Stimulated activated CD4-positive, alpha-beta T cell treated with anti-CD3 and anti-CD28 coated beads, Interleukin-12 subunit alpha, Interleukin-12 subunit beta, amount 100 ng/mL, for 4 hours (primary cell): ENCODE results near the gene CPAMD8.
A peak's percentile ranks its signal among the peaks of the same experiment; 100 is the strongest.

Experiments used
- DNase-seq: peaks from one replicate; pipeline ENCODE4 v3.0.0-alpha.2; 2020

CPAMD8 gene

DNA sequence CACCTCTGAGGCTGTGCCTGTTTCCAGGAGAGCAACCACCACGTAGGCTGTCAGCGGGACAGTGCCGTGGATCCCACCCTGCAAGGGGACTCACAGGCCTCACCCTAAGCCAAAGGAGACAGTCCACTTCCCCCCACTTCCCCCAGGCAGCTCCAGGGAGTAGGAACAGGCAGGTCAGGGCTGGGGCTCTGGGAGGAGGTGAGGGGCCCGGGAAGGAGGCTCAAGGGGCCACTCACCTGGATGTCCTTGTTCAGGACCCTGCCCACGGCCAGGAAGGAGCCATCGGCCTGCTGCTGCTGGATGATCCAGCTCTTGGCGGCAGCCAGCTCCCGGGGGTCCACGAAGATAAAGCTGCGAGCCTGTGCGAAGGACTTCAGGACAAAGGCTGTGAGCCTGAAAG lies 112.2 kb downstream of the CPAMD8 start:
- no peak for DNase-seq

DNA sequence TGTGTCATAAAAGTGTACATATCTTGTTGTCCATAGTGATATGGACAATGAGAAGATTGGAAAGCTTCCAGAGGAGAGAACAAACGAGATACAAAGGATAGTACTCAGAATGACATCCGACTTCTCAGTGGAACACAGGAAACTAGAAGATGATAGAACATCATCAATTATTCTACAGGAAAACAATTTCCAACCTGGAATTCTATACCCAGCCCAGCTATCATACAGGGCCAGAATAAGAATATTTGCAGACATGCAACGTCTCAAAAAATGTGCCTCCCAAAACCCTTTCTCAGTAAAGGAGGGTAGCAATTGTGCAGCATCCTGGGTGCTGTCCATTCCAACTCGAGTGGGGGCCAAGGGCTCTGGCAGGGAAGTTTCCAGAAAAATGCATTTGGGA lies 113.8 kb downstream of the CPAMD8 start:
- no peak for DNase-seq

DNA sequence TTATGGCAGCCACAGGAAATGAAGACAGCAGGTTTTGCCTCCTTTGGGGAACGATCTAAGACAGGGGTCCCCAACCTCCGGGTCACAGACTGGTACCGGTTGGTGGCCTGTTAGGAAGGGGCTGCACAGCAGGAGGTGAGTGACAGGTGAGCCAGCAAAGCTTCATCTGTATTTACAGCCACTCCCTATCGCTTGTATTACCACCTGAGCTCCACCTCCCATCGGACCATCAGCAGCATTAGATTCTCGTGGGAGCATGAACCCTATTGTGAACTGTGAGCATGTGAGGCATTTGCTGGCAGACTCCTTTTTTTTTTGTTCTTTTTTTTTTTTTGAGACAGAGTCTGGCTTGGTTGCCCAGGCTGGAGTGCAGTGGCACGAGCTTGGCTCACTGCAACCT lies 115.6 kb downstream of the CPAMD8 start:
- no peak for DNase-seq

DNA sequence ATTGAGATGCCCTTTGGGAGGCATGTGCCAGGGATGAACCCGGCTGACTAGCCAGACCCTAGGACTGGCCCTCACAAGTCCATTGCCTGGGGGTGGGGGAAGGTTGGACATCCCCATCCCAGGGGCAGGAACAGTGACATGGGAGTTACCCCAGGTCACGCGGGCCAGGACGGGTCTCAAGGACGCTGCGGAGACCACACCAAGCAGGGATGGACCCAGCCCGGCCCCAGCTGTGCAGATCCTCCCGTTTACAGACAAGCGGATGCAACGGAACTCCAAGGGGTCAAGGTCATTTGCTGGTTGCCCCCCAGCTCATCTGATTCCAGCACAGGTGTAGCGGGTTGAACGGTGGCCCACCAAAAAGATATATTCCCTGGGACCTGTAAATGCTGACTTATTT lies 117.9 kb downstream of the CPAMD8 start:
- no peak for DNase-seq

DNA sequence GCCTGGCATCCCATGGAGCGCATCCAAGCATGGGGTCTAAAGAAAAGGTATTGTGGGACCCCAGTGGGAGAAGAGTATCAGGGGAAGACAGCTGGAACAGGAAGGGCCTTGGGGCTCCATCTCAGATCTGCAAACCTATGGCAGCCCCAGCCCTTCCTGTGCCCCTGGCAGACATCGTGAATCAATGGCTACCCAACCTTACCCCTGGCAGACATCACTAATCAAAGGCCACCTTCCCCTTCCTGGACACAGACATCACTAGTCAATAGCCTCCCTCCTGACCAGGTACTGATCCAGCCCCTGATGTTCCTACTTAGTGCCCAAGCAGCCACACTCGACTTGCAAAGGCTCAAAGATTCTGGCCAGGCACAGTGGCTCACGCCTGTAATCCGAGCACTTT lies 122.0 kb downstream of the CPAMD8 start:
- DNase-seq = no peak

DNA sequence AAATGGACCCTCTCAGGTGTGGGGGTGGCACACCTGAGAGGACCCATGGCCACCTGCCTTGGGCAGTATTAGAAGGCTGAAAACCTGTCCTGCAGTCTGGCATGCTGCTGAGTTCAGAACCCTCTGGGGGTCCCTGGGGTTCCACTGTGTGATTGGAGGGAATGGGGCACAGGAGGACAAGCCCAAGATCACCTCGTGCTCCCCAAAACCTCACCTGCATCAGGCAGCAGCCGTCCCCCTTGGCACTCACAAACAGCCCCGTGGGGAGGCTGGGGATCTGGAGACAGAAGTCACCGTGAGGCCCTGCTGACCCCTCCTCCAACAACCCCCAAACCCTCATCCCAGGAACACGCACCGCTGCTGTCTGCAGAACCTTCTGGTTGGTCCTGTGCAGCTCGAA lies 123.3 kb downstream of the CPAMD8 start:
- DNase-seq = no peak

DNA sequence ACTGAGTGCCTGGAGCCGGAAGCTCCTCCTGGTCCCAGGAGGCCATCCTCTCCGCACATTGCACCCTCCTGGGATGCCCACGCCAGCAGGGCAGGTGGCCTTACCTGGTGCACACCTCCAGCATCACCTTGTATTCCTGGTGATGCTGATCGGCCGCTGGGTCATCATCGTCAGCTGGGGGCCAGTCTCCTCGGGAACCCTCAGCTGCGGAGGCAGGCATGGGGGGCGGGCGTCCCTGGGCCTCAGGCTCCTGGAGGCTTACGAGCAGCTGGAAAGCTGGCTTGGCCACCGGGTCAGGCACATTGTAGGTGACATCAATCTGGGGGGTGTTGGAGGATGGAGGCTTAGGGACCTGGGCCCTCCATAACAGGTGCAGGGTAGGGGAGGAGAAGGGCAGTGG lies 124.1 kb downstream of the CPAMD8 start:
- DNase-seq = no peak

DNA sequence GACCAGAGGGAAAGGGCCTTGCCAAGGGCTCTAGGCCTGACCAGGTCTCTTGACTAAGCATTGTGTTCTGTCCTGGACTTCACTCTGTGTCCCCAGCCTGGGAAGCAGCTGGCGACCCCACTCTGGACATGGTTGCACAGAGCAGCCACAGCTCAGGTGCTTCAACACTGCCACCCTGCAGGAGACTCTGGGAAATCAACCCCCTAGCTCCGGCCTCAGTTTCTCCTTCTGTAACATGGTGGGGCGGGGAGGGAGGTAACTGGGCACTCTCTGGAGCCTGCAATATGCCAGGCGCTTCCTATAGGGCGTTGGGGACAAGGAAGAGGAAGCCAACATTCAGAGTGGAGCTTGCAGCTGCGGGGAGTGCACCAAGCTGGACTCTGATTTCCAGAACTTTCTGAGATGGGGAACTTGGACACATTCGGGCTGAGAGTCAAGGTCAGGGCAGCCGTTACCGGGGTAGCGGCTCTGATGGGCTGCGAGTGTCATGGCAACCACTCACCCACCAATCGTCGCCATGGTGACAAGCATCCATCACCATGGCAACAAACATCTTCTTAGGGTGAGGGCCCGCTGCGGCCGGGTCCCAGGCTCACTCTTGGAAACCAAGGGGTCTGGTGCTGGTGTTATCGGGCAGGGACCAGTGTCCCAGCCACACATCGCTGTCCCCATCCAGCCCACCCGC lies 125.0 kb downstream of the CPAMD8 start:
- no peak for DNase-seq

DNA sequence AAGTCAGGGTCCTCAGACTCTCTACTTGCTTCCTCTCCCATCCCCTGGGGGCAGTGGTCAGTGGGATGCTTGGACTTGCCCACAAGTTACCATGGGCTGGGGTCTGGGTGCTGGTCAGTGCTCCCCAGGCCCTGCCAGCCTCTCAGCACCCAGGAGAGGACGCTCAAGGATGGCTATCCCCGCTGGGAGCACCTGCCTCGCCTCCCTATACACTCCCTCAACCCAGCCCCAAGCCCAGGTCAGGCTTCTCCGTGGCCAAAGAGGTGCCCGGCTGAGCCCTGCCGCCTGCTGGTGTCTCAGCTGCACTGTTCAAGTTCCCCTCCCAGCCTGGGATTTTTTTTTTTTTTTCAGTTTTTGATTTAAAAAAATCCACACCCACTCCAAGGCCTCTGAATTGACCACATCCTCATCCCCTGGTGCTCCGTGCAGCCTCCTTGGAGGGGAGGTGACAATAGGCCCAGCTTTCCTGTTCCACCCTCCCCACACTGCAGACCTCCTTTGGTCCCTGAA lies 127.0 kb downstream of the CPAMD8 start:
- no peak for DNase-seq

DNA sequence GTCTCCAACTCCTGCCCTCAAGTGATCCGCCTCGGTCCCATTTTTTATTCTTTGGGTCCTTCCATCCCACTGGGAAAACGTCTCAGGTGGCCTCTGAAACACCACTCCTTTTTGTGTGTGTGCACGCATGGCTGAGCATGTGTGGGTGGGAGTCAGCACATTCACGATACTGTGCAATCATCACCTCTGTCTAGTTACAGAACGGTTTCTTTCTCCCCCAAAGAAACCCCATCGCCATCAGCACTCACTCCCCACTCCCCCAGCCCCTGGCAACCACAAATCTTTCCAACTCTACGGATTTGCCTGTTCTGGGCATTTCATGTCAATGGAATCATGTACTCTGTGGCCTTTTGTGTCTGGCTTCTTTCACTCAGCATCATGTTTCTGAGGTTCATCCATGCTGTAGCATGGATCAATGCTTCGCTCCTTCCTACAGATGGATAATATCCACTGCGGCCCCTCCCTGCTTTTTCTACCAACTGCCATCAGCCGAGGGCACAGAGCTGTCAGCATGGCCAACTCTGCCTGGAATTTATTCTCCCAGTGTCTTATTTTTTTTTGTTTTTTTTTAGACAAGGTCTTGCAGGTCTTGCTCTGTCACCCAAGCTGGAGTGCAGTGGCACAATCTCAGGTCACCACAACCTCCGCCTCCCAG lies 128.1 kb downstream of the CPAMD8 start:
- DNase-seq = no peak

DNA sequence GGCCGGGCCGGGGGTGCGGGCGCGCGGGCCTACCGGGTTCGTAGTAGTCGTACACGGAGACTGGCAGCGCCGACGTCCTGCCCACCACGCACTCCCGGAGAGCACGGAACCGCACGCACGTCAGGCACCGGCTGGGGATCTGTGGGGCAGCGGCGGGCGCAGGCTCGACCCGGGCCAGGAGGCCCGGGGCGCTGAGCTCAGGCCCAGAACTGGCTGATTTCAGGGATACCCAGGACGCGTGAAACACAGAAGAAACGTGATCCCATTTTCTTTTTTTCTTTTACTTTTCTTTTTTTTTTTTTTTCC lies 128.8 kb downstream of the CPAMD8 start:
- no peak for DNase-seq

DNA sequence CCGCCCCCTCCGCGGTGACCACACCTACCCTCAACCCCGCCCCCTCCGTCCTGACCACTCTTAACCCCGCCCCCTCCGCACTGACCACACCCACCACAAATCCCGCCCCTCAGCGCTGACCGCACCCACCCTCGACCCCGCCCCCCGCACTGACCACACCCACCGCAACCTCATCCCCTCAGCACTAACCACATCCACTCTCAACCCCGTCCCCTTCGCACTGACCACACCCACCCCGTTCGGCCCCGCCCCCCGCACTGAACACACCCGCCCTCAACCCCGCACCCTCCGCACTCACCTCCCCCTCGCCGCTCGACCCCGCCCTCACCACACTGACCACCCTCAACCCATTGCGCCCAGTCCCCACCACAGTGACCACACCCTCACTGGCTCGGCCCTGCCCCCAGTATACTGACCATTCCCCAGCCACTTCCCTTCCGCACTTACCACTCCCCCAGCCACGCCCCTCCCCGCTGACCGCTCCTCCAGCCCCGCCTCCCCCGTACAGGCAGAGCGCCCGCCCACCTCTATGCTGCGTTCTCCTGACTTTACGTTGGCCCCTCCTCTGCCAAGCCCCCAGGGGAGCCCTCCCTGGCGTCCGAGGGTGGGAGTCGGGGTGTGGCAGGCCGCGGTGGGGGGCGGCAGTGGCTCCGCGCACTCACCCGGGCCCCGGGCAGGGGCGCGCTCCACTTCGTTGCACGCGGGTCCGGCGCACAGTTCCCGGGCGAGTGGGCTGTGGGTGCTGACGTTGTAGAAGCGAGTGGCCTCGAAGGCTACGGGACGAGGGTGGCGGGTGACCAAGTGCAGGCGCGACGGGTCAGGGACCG lies 129.4 kb downstream of the CPAMD8 start:
- peak; percentile 56 for DNase-seq

DNA sequence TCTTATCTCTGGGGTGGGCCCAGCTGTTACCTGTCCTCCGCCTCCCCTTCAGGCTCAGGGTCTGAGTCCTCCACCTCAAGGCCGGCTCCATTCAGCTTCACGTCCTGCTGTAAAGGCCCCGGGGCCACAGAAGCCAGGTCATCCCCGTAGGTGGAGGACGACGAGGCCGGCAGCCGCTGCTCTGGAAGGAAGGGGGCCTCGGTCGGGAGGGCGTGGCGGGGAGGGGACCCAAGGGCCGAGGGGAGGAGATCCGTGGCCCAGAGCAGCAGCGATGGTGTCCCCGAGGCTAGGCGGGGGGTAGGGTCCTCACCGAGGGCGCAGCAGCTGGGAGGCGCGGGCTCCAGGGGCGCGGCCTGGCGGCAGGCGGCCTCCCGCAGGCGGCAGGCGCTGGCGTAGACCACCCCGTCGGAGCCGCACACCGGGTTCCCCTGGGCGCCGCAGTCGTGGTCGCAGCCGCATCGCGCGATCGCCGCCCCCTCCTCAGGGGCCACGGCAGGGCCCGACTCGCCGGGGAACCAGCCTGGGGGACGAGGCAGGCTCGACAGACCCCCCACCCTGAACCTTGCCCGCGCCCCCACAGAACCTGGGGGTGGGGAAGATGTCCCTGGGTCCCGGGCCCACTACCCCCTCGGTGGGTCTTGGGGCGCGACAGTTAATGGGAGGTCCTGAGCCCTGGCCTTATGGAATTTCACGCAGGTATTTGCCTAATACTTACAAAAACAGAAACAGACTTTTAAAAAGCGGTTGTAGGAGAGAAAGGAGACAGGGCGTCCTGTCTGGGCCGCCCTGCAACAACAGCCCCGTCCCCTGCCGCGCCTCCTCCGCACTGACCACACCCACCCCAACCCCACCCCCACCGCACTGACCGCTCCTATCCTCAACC lies 130.2 kb downstream of the CPAMD8 start:
- DNase-seq = no peak

DNA sequence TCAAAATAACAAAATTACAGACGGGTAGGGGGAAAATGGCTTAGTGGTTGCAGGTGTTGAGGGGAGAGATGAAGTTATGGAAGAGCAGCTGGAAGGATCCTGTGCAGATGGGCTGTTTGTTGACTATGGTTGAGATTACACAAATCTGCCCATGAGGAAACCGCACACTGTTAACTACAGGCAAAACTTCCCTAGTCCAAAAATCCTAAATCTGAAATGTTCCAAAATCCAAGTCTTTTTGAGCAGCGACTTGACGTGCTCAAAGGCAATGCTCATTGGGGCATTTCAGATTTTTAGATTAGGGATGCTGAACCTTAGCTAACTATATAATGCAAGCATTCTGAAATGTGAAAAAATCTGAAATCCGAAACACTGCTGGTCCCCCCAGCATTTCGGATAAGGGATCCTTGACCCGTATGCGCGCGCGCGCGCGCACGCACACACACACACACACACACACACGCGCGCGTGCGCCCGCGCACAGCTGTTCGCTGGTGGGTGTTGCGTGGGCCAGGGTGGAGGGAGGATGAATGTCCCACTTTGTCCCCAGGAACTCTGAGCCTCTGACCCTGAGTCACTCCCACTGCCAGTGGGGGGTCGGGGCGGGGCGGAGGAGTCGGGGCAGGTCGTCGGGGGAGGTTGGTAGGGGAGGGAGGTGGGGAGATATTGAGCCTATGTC lies 131.0 kb downstream of the CPAMD8 start:
- no peak for DNase-seq

DNA sequence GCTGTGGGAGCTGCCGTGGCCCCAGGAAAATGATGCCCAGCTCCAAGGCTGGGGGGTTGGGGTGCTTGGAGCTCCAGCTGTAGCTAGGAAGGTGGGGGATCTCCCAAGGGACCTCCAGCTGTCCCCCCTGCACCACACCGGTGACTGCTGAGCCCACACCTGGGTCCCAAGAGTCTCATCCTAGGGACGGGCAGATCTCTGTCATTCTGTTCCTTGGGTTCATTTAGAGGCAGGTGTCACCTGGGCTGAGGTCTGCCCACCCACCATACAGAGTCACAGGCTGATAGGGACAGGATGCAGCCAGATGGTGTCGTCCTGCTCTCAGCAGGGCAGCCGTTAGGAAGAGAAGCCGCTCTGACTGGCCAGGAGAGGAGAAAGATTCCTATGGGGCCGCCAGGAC lies 132.5 kb downstream of the CPAMD8 start:
- DNase-seq = no peak

DNA sequence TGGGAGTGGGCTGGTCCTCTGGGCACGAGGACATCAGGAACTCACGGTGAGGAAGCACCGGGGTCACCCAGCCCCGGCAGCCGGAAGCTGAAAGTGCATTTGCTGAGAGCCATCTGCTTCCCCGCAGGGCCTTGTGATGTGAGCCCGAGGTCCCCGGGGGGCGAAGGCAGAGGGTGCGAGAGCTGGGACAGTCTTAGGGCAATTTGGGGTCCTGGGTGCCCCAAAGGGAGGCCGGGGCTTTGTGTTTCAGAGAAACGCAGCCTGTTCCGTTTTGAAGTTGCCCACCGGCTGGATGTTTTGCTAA lies 133.0 kb downstream of the CPAMD8 start:
- DNase-seq = no peak

DNA sequence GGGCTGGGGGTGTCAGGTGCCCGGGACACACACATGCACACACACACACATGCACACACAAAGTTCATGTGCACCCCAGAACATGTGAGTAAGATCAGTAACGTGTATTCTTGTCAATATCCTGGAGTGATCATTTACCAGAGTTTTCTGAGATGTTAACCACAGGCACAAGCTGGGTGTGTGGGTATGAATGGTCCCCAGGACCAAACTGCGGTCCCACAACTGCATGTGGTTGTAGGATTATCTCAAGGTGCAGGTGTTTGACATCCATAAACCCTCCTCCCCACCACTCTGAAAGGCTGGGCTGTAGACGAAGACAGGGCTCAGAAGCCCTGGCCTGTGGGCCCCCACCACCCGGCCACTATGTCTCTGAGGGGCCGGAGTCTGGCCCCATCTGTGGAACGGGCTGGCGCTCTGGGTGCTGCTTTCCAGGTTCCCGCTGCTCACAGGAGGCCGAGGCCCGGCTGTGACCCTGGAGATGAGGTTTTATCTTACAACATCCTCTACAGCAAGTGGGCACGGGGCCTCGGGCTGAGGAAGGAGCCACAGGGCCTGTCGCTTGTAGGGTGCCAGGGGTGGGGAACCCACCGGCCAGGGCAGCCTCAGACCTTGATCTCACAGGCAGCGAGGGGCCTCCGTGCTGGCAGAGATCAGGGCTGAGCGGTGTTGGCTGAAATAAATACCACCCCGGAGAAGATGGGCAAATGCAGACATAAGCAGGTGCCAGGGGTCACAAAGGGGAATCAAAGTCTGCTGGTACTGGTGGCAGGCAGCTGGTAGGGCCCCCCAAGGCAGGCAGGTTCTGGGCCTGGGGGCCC lies 133.5 kb downstream of the CPAMD8 start:
- no peak for DNase-seq

DNA sequence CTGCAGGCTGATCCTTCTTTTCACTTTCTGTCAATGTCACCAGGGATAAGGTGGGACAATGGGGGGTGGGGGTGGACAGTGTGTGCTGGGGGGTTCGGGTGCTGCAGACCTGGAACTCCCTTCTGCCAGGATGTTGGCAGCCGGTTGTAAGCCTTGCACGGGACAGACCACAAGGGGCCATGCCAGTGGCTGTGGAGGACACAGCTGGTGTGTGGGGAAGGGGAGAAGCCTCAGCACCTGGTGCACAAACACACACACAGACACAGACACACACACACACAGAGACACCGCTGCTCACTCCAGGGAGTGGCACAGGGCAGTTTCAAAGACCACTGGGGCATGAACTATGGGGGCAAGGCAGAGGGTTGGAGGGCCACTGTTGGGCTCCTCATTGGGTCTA lies 134.2 kb downstream of the CPAMD8 start:
- no peak for DNase-seq

DNA sequence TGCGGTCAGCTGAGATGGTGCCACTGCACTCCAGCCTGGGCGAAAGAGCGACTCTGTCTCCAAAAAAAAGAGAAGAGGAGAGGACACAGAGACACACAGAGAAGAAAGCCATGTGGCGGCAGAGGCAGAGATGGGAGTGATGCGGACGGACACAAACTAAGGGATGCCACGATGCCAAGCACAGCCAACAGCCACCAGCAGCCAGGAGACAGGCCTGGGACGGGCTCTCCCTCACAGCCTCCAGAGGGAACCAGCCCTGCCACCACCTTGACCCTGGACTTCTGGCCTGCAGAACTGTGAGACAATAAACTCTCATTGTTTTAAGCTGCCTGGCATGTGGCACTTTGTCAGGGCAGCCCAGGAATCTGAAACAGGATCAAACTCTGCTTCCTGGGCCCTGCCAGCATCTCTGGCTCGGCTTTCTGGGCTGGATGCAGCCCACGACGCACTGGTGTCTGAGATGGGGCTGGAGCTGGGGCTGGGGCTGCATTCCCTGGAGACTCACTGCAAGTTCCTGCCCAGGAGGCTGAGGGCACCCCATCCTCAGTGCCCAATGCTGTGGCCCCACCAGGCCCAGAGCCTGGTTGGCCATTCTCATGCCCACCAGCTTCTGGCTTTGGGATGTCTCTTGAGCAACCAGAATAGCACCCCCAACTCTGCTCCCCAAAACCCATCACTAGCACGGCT lies 134.8 kb downstream of the CPAMD8 start:
- no peak for DNase-seq

DNA sequence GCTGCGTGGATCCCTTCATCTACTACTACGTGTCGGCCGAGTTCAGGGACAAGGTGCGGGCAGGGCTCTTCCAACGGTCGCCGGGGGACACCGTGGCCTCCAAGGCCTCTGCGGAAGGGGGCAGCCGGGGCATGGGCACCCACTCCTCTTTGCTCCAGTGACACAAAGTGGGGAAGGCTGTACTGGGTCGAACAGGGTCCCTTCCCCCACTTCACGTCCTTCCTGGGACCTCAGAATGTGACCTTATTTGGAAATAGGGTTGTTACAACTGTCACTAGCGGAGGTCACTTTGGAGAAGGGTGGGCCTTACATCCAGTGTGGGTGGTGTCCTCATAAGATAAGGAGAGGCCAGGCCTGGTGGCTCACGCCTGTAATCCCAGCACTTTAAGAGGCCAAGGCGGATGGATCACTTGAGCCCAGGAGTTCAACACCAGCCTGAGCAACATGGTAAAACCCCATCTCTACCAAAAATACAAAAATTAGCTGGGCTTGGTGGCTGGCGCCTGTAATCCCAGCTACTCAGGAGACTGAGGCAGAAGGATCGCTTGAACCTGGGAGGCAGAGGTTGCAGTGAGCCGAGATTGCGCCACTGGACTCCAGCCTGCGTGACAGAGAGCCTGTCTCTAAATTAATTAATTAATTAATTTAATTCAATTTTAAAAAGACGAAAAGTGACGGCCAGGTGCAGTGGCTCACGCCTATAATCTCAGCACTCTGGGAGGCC lies 136.0 kb downstream of the CPAMD8 start:
- no peak for DNase-seq
